Limb (tissue), 2 donors: ENCODE results near the gene KIAA1614.

Source experiments
- DNase-seq, 2 donors: peaks; one replicate each; pipeline ENCODE4 v3.0.0-alpha.2; 2016; ENCODE audit errors: extremely low spot score in 2 of 2

KIAA1614 gene

DNA sequence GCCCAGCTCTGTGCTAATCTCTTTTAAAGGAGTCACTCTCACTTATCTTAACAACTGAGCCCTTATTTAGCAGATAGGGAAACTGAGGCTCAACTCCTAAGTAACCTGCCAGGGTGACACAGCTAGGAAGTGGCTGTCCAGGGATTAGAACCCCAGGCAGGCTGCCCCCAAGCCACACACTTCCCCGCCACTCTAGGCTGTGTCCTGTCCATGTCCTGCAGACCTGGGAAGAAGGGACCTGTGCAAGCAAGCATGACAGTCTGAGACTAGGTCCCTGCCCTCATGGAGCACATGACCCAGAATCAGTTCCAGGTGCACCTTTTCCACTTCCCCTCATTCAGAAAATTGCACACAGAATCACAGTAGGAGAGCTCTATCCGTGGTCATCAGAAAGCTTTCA is 12.2 kb downstream of the KIAA1614 start:
- DNase-seq: no peak

- DNase-seq: no peak
These were observed 12.9 kb downstream of the KIAA1614 start for GRCh38 chr1:180925471-180926051.

DNA sequence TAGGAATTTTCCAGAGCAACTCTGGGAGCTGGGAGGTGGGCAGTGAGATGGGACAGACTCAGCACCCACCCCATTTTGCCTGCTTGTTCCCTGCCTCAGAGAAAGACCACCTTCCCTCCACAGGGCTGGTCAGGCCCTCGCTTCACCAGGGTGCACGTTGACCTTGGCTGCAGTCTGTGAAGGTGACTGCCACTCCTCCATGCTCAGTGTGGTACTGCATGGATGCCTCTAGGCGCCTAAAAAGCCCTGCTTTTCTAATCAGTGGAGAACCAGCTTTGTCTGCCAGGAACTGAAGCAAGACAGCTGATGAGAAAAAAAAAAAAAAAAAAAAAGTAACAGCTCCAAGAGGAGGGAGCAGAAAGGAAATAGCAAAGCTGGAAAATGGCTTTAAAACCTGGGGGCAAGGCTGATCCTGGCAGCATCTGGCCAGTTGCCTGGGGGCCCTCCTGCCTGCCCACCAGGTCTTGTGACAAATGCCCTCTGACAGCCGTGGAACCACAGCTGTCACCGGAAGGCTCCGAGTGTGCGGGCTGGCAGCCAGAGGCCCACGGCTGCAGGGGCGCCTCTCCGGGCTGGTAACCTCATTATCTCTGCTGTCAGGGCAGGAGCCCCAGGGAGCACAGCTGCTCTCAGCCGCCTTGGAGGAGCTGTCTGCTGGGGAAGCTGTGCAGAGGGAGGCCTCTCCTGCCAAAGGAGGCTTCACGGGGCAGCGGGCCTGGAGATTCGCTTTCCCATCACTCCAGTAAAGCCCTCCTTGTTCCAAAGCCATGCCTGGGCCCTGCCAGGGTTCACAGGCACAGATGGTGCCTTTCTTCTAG is 13.7 kb downstream of the KIAA1614 start:
- DNase-seq: peak; percentile 88

DNA sequence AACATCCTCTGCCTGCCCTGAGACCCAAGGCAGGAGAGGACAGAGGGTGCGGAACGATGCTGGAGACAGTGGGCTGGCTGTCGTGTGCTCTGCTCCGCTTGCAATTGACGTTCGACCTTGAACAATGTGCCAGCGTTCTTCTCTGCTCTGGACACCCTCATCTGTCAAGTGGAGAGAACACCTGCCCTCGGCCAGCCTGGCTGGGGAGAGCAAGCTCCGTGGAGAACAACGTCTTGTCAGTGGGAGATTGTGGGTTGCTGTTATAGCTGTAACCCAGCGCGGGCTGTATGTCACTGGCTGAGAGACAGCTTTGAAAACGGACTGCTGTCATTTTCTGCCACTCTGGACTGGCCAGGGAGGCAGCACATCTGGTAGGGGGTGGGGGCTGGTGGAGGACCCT is 14.7 kb downstream of the KIAA1614 start:
- no peak for DNase-seq

GRCh38 chr1:180927841-180928240 is 15.1 kb downstream of the KIAA1614 start:
- DNase-seq: peak in 1 of 2 donors; percentile 59

- no peak for DNase-seq
These were observed 15.9 kb downstream of the KIAA1614 start for GRCh38 chr1:180928331-180929230.

DNA sequence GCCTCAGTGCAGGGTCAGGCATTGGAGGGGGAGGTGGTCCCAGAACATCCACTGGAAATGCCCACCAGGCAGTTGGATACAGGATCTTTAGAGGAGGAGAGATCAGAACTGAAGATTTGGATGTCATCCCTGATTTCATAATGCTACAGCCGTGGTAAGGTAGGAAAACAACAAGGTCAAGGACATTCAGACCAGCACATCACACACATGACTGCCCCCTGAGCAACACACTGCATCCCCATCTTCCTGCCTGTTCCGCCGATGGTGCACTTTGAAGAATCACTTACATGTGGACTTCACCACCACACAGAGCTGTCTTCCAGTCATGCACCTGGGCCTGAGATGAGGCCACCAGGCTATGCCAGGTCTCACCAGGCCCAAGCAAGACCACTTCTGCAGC is 16.7 kb downstream of the KIAA1614 start:
- no peak for DNase-seq

- DNase-seq: no peak
These were observed 18.0 kb downstream of the KIAA1614 start for GRCh38 chr1:180930687-180931086.

GRCh38 chr1:180931529-180931928 is 18.8 kb downstream of the KIAA1614 start:
- no peak for DNase-seq

GRCh38 chr1:180932378-180932777 is 19.7 kb downstream of the KIAA1614 start:
- DNase-seq: no peak

- DNase-seq: no peak
These were observed 20.4 kb downstream of the KIAA1614 start for GRCh38 chr1:180933141-180933540.

GRCh38 chr1:180934563-180934962 is 21.9 kb downstream of the KIAA1614 start:
- no peak for DNase-seq

DNA sequence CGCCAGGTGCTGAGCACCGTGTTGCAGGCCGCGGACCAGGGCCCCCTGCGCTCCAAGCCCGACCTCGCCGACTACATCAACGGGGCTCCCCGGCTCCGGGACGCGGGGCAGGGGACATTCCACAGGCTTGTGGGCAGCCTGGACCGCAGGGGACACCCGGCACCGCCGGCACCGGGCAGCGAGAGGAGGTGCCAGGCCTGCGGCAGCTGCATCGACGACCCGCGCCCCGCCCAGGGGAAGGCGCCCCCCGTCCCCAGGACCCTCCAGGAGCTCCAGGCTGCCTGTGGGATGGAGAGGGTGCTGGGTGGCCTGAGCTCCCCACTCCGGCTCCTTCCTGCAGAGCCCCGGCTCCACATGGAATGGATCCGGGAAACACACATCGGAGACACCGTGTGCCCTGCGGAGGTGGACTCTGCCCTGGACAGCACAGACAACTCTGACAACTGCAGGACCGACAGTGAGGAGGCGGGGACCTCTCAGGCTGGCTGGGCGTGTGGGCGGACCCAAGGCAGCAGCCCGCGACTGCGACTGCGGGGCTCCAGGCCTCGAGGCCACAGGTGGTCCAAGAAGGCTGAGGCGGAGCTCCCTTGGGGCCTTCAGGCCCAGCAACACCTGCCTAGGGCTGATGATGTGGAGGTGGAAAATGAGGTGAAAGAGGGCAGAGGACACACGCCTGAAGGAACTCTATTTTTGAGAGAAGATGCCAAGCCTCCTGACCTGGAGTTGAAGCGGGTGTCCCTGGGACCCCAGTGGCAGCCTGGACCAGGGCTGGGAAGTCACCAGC is 22.8 kb downstream of the KIAA1614 start:
- DNase-seq: no peak

DNA sequence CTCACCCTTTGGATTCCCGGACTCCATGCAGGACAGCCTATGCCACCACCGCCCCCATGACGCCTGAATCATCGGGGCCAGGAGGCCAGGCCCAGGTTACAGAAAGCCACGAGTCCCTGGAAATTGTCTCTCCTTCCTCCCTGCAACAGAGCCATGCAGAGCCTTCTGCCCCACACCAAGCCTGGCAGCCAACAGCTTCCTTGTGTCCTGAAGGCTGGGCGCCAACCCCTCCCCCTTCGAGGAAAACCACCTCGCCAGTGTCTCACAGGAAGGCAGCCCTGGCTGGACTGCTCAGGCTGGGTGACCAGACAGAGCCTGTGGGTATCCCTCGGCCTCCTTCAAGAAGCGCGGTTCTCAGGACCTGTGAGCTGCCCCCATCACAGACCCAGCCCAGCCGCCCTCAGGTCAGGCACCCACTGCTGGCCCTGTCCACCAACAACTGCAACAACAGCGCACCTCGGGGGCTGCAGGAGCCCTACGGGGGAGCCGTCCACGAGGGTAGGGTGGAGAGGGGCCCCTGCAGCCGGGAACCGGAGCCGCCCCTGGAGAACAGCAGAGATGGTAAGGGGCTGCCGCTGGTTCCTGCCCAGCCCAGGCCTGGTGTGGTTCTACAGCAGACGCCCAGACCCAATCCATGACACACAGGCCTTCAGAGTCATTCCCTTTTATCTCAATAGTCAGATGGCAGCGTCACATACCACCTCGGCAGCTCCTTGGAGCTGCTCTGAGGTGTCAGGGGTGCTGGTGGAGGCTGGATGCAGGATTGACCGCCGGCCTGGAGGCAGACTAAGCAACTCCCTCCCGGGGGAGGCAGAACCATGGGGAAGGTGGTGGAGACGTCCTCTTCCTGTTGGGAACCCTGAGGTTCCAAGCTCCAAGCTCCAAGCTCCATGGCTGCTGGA is 23.7 kb downstream of the KIAA1614 start:
- no peak for DNase-seq

- DNase-seq: no peak
These were observed 24.3 kb downstream of the KIAA1614 start for GRCh38 chr1:180937012-180937372.

DNA sequence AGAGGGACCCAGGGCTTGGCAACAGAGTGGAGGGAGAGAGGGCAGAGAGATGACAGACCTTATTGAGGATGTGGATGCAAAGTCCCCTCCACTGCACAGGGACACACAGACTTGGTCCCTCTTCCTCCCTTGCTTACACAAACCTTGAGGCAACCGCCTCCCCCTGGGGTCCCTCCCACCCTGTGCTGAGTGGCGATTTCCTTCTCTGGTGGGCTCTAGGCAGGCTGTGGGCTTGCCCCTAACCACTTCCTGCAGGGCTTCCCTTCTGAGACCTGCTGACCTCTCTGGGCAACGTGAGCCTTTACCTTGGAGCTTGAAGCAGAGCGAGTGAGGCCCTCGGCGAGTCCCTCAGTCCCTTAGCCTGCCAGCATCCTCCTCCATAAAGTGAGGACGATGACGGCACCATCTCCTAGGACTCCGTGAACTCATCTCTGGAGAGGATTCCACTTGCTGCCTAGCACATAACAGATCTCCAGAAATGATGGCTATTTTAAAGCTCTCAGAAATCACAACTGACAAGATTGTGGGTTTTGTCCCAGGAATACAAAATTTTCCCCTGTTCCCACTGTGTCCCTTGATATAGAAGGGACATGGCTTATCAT is 25.0 kb downstream of the KIAA1614 start:
- DNase-seq: no peak

DNA sequence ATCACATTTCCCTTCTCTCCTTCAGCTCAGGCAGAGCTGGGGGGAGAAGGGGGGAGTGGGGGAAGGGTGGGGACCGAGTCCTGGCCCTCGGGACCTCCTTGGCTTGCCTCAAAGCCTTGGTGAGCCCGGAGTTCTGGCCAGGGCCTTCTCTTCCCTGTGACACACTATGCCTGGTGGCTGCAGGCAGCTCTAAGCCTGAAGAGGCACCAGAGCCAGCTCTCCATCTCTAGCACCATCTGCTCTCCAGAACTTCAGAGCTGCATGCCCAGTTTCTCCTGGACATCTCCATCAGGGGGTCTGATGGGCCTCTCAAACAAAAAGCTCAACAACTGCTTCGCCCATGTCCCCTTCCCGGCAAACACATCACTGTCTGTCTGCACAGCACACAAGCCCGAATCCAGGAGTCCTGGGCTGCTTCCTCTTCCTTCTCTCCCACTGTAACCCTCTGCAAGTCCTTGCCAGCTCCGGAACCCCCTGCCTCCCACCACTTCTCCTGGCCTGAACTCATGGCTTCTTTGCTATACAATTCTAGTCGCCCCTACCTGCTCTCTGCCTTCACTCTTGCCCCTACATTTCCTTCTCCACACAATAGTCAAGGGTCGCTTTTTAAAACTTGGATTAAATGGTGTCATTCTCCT is 26.5 kb downstream of the KIAA1614 start:
- DNase-seq: no peak

DNA sequence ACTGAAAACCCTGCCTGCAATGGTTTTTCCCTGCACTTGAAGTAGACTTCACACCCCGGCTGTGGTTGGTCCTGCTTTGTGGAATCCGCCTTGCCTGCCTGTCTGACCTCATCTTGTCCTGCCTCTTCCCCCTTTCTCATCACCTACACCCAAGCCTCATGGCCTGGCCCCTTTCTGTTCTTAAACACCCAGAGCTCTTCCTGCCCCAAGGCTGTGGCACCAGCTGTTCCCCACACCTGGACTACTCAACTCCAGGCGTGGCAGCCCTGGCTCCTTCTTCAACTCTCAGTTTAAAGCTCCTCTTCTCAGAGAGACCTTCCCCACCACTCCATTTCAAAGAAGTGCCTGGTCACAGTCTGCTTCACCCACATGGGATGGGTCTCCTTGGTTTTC is 27.0 kb downstream of the KIAA1614 start:
- DNase-seq: no peak

DNA sequence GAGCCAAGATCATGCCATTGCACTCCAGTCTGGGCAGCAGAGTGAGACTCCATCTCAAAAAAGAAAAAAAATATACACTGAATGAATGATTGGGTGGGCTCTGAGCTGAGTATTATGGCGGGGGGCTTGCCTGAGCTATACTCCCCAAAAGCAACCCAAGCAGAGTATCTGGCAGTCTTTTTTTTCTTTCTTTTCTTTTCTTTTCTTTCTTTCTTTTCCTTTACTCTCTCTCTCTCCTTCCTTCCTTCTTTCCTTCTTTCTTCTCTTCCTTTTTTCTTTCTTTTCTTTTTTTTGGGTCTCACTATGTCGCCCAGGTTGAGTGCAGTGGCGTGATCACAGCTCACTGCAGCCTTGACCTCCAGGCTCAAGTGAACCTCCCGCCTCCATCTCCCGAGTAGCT is 27.7 kb downstream of the KIAA1614 start:
- no peak for DNase-seq
